GM18520 (cell line): Measurements from ENCODE around the gene CDX2.

Source experiments
- ATAC-seq: cut with Tn5 transposase; IDR thresholded peaks from one replicate; pipeline ENCODE4 v1.9.1; 2021; ENCODE audit not compliant: unreplicated experiment

The CDX2 gene

DNA sequence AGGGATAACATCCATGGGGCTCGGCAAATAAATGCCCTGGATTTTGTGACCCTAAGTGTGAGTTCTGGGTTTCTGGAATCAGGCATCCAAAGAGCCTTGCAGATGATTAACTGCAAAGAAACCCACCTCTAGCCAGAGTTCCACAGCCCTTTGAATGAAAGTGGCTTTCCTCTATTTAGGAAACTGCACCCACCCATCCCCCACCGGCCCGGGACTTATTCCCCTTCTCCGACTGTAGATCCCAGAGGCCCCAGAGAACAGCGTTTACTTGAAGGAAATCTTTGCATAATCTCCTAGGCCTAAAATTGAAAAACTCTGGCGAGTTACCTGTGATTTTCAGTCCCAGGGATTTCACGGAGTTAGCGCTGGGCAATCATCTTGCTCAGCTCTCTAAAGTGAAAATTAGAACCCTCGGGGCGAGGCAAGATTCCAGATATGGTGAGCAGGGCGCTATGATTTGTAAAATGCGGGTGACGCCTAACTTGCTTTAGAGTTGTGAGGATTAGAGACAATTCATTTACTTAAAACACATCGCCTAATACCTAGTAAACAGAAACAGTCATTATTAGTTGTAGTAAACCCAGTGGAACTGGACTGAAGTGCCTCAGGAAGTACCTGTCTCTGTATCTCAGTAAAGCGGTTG lies 10.0 kb upstream of the CDX2 start:
- ATAC-seq: no peak

- no peak for ATAC-seq
These were observed 9.3 kb upstream of the CDX2 start for GRCh38 chr13:27978301-27978968.

DNA sequence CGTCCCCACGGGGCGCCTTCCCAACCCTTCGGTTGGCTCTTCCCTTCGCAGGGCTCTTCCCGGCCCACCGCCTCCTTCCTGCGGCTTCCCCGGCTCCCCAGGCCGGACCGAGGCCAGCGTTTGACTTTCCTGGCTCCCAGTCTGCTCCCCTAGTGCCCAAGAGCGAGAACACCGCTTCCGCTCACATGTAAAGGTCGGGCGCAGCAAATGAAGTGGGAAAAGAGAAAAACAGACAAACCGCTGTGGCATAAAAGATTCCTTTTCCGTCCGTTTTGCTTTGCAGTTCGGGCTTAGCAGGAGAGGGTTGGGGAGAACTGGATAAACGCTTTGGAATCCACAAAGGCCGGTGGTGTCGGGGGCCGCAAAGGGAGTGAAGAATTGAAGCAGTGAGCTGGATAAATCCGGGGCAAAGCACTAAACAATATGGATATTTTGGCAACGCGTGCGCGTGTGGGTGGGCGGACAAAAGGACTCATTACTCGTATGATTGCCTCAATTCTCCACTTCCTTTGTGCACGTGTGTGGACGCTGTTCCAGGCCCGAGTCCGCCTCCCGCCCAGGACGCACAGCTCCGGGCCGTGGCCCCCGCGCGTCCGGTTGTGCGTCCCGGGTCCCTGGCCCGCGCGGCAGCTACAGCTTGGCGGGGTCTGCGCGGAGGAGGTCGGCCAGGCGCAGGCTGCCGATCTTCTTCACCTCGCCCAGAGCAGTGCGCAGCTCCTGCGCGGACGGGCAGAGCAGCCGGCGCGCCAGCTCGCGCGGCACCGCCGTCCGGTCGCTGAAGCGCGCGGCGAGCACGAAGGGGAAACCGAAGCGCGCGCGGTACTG lies 8.6 kb upstream of the CDX2 start:
- no peak for ATAC-seq

DNA sequence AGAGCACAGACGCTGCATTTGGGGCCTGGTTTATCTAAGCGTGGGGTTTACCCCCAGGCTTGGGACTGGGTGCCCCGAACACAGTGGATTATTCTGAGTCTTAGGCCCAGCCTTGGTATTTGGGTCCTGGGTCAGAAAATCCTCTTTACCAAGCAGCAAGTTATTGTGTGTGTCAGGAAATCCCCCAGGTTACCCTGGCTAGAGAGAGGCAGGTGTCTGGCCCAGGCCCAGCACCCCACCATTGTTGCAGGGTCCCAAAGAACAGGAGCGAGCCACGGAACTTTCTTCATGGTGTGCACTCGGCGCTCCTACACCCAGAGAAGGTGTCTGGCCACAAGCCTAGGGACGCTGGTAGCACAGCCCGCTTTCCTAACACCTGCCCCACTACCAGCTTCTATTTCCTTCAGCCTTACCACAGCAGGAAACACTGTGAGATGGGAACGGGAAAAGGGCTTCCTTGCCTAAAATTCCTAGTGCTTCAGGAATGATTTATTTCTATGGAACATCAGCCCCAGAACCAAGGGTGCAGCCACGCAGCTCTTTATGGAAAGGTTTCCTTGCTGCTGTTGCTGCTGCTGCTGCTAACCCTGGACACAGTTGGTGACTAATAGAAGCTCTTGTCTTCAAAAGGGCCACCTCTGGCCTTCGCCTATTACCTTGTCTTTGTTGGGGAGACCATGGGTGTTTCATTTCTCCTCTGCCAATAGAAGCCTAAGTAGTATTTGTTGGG lies 7.4 kb upstream of the CDX2 start:
- ATAC-seq: no peak

DNA sequence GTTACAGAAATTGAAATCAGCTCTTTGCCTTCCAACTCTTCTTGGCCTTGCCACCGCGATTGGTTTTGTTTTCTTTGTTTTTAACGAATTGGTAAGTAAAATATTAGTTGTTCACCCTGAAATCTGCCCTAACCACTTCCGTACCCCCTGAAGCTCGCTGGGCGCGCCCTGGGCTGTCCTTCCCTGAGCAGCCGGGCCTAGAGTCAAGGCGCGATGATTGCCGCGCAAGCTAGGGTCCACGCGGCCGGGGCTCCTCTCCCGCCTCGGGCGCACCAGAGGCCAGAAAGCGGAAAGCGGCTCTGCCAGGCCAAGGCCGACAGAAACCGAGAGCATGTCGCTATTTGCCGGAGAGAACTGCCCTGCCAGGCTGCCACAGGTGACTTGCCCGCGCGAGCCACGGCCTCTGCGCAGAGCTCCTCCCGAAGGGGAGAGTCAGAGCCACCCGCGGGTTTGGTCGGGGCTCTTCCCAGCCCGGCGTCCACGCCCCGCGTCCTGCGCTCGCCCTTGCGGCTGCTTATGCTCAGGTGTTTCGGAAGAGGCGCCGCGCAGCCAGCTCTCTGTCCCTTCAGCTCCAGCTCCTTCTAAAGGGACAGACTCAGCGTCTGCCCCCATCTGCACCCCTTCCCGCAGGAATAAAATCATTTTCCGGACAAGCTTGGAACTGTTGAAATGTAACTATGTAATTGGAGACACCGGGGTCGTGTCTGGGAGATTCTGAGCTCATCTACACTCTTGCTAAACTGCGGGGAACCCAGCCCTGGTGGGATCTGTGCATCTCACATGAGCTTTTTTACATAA lies 6.6 kb upstream of the CDX2 start:
- ATAC-seq: no peak

GRCh38 chr13:27973961-27974662 lies 5.0 kb upstream of the CDX2 start:
- no peak for ATAC-seq

GRCh38 chr13:27973291-27973690 lies 4.2 kb upstream of the CDX2 start:
- no peak for ATAC-seq

GRCh38 chr13:27972478-27972820 lies 3.3 kb upstream of the CDX2 start:
- no peak for ATAC-seq

DNA sequence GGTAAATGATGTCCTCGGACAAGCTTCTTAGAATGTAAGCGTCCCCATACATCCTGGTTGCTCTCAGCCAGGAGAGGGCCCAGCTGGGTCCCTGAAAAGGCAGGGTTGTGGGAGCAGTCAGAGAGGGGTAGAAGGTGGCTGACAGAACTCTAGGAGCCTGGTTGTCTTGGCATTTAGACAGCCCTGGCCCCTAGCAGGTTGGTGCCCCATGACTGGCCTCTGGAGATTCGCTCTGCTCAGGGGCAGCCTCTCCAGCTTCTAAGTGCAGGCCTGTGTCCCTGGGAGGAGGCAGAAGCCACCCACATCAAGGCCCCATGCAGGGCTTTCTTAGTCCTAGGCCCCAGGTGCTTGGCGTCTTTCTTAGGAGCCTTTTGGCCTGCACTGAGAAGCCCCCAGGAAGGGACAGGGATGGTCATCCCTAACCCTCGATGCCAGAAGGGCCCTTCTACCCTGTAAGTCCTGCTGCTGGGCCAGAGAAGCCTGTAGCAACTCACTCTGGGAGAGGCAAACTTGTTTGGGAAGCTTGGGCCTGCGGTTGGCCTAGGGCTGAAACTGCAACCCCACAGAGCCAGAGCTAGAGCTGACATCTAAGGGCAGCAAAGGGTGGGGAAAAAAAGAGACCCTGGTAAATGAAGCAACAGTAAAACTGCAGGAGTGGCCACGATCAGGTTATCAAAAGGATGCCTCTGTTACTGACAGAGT lies 2.8 kb upstream of the CDX2 start:
- no peak for ATAC-seq

GRCh38 chr13:27971236-27971645 lies 2.1 kb upstream of the CDX2 start:
- ATAC-seq: no peak

- ATAC-seq: no peak
These were observed 1.5 kb upstream of the CDX2 start for GRCh38 chr13:27970382-27971235.

- no peak for ATAC-seq
These were observed 733 bp upstream of the CDX2 start for GRCh38 chr13:27969866-27970229.

GRCh38 chr13:27968316-27969081 lies 616 bp downstream of the CDX2 start:
- ATAC-seq: no peak

DNA sequence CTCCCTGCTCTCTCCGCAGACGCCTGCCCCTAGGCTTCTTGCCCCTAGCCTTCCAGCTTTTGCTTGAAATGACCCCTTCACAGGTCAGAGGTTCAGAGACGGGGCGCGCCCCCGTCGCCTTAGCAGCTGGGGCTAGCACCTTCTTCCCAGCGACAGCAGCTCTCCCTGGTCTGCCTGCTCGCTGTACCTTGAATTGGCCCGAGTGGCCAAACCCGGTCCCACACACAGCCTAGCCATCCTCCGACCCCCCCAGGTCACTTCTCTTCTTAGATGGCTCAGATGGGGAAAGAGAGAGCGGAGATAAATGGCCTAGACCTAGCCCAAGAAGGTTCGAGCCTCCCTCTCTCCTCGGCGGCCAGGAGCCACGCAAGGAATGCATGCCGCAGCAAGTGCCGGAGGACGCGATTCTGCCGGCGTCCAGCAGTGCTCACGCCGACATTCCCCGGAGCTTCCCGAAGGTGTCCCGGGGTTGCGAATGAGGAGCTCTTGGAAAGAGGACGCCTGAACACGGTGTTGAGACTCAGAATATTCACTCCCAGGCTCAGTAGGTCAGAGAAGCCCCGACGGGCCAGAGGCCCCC lies 1.3 kb downstream of the CDX2 start:
- no peak for ATAC-seq

DNA sequence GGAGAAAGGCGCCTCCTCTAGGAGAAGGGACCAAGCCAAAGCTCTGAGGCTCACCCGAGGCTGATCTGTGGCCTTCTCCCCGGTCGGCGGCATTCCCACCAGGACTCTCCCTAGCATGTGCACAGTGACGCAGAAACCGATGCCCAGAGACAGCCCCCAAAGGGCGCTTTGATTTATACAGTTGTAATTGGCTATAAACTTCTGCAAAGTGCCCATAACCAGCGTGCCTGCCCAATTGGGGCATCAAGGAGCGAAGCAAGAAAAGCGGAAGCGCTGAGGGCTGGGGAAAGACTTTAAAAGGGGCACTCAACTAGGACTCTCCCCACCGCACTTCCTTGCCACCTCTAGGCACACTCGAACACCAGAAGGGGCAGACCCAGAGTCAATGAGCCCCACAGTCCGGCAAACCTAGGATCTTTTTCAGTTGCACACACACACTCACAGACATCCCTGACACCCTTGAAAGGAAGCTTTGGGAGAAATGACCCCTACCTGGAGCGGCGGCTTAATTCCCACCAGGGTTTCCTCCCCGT lies 1.8 kb downstream of the CDX2 start:
- no peak for ATAC-seq

DNA sequence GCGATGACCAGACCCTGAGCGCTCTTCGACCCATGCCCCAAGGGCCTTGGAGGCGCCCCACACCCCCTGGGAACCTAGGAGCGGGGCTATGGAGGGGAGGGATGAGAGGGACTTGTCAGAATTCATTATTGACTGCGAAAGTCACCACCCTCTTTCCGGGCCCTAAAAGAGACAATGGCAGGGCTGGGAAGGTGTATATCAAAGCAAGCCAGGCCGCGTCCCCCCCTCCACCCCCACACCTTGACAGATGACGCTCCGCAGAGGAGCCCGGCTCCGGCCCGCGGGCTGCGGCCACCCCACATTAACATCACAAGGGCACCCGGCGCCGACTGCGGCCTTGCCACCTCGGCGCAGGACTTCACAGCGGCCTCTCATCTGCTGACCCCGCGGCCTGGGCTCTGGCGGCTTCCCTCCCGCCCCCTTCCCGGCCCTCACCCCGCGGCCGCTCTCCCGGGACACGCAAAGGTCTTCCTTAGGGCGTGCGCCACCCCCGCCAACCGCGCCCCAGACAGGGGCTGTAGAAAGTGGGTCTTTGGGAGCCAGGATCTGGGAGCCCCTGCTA lies 2.4 kb downstream of the CDX2 start:
- no peak for ATAC-seq
